Measurements from ENCODE around the gene DLG2.

DNA sequence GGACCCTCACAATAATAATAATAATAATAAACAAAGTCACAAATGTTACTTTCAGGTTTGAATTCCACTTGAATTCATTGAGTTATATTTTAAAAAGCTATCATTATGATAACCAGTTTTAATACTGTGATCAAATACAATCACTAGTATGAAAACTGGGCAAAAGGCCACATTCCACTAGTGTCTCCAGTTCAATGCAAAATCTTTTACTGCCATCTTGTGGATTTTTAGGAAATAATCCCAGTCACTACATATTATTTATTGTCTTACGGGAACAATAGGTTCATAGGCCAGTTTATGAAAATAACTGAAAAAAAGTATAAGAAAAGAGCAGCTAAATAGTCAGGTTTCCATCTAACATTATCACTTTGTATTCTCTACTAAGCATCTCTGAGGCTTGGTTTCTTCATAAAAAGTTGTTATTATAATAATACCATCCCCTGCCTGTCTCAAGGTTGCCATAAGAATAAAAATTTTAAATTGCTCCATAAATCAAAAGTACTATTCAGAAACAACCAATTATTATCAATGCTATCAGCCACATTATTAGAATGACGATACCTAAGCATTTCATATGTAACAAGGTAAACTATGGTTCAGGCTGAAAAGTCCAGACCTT is 1807.1 kb downstream of the DLG2 start:
- TF ChIP-seq, protein P1, sequence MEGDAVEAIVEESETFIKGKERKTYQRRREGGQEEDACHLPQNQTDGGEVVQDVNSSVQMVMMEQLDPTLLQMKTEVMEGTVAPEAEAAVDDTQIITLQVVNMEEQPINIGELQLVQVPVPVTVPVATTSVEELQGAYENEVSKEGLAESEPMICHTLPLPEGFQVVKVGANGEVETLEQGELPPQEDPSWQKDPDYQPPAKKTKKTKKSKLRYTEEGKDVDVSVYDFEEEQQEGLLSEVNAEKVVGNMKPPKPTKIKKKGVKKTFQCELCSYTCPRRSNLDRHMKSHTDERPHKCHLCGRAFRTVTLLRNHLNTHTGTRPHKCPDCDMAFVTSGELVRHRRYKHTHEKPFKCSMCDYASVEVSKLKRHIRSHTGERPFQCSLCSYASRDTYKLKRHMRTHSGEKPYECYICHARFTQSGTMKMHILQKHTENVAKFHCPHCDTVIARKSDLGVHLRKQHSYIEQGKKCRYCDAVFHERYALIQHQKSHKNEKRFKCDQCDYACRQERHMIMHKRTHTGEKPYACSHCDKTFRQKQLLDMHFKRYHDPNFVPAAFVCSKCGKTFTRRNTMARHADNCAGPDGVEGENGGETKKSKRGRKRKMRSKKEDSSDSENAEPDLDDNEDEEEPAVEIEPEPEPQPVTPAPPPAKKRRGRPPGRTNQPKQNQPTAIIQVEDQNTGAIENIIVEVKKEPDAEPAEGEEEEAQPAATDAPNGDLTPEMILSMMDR (IDR thresholded peaks at IDR 0.05): peak; percentile 75
- TF ChIP-seq ZFX (IDR thresholded peaks at IDR 0.05; ENCODE audit: borderline replicate concordance): no peak

Data from 22Rv1 (cell line).